SK-N-SH (cell line): Measurements from ENCODE around the gene SLC16A8. TPM values are rescaled to one million over a fixed set of nuclear protein-coding genes. Genes with fewer than 3 reads are reported as not detected.

Experiments used
- CTCF ChIA-PET: fragments of 300-600, 350-600 bp; formaldehyde crosslinking; extraction: SDS; loops from one replicate; lab custom pipeline; 2021; lab: Yijun Ruan, JAX
- POLR2A ChIA-PET: fragments of 350-600 bp; sonication (Branson Sonifier 250); formaldehyde crosslinking; extraction: SDS; loops from one replicate; lab custom pipeline; 2020; ENCODE audit warnings: antibody characterized with exemption, inconsistent platforms; lab: Yijun Ruan, JAX
- DNase-seq: peaks from one replicate; pipeline ENCODE4 v3.0.0; 2012
- H2AFZ ChIP-seq: fragments of 200-600 bp; sonication (generic); 2 replicates; pipeline ENCODE4 v1.8.1; 2016; ENCODE audit warnings: antibody characterized with exemption, mild to moderate bottlenecking, low read depth
- H3F3A ChIP-seq: fragments of 200-600 bp; sonication (generic); replicated peaks from 2 replicates; pipeline ENCODE3; 2016; ENCODE audit warnings: antibody characterized with exemption, mild to moderate bottlenecking; ENCODE audit not compliant: insufficient read depth
- H3K27ac ChIP-seq, 2 experiments: fragments of 200-500 bp in 1 of 2; fragments of 200-600 bp in 1 of 2; sonication (Bioruptor generic) in 1 of 2; sonication (generic), shearing (Covaris generic) in 1 of 2; 2 replicates each; pipeline versions ENCODE4 v1.5.1 to v1.6.1; 2014 to 2016; ENCODE audit warnings: low read depth in 2 of 2, inconsistent platforms in 1 of 2, low read length in 1 of 2, mild to moderate bottlenecking in 1 of 2, mixed read lengths in 1 of 2
- H3K27me3 ChIP-seq: fragments of 200-600 bp; sonication (generic), shearing (Covaris generic); 2 replicates; pipeline ENCODE4 v1.6.1; 2016; ENCODE audit warnings: mixed run types; ENCODE audit not compliant: insufficient read depth
- H3K36me3 ChIP-seq, 2 experiments: fragments of 200-500 bp in 1 of 2; fragments of 200-600 bp in 1 of 2; sonication (Bioruptor generic) in 1 of 2; sonication (generic) in 1 of 2; replicated peaks in 1 of 2; 2 replicates each; pipeline versions ENCODE3 to v1.5.1; 2014 to 2016; ENCODE audit warnings: low read length in 1 of 2, mild to moderate bottlenecking in 1 of 2; ENCODE audit not compliant: insufficient read depth in 2 of 2, control insufficient read depth in 1 of 2
- H3K4me1 ChIP-seq, 2 experiments: fragments of 200-500 bp in 1 of 2; fragments of 200-600 bp in 1 of 2; sonication (Bioruptor generic) in 1 of 2; sonication (generic), shearing (Covaris generic) in 1 of 2; 2 replicates each; pipeline versions ENCODE4 v1.5.1 to v1.6.1; 2014 to 2016; ENCODE audit warnings: low read depth in 1 of 2, low read length in 1 of 2, mixed run types in 1 of 2; ENCODE audit not compliant: insufficient read depth in 2 of 2, control insufficient read depth in 1 of 2
- H3K4me2 ChIP-seq: fragments of 200-600 bp; sonication (generic), shearing (Covaris generic); 2 replicates; pipeline ENCODE4 v1.6.1; 2017; ENCODE audit warnings: mixed run types
- H3K4me3 ChIP-seq, 2 experiments: fragments of 200-500 bp in 1 of 2; fragments of 200-600 bp in 1 of 2; sonication (Bioruptor generic) in 1 of 2; sonication (generic), shearing (Covaris generic) in 1 of 2; 2 replicates each; pipeline versions ENCODE4 v1.5.1 to v1.8.1; 2014 to 2016; ENCODE audit warnings: low read depth in 2 of 2, inconsistent platforms in 1 of 2, low read length in 1 of 2, mild to moderate bottlenecking in 1 of 2, mixed read lengths in 1 of 2, moderate library complexity in 1 of 2
- H3K79me2 ChIP-seq: fragments of 200-600 bp; sonication (generic); 2 replicates; pipeline ENCODE4 v1.8.1; 2017; ENCODE audit warnings: mild to moderate bottlenecking; ENCODE audit not compliant: insufficient read depth
- H3K9ac ChIP-seq: fragments of 200-600 bp; sonication (generic); 2 replicates; pipeline ENCODE4 v1.6.1; 2017; ENCODE audit warnings: mixed run types
- H3K9me2 ChIP-seq: fragments of 200-600 bp; sonication (generic); 2 replicates; pipeline ENCODE4 v1.6.1; 2017; ENCODE audit warnings: mixed run types
- H3K9me3 ChIP-seq: fragments of 200-600 bp; sonication (generic); 2 replicates; pipeline ENCODE4 v1.6.1; 2017; ENCODE audit warnings: mixed run types, mild to moderate bottlenecking, moderate library complexity
- H4K20me1 ChIP-seq: fragments of 200-600 bp; sonication (generic); 2 replicates; pipeline ENCODE4 v1.6.1; 2017; ENCODE audit warnings: mild to moderate bottlenecking, mixed run types; ENCODE audit not compliant: insufficient read depth
- EP300 ChIP-seq, 2 experiments: IDR thresholded peaks; 2 replicates each; pipeline versions ENCODE4 v1.4.0 to v1.6.1; 2012; ENCODE audit warnings: borderline replicate concordance in 1 of 2, low read depth in 1 of 2, low read length in 1 of 2
- EZH2phosphoT487 ChIP-seq: fragments of 200-600 bp; sonication (generic); IDR thresholded peaks from 2 replicates; pipeline ENCODE4 v1.6.1; 2017; ENCODE audit warnings: low read depth, mixed run types, mild to moderate bottlenecking, antibody characterized with exemption, moderate library complexity, borderline replicate concordance
- IRF3 ChIP-seq: fragments of 150-350 bp; IDR thresholded peaks from 2 replicates; pipeline ENCODE4 v1.6.1; 2016; ENCODE audit warnings: mild to moderate bottlenecking, low read depth, low read length
- JUND ChIP-seq: IDR thresholded peaks from 2 replicates; pipeline ENCODE4 v1.4.0; 2012
- MEF2A ChIP-seq: IDR thresholded peaks from 2 replicates; pipeline ENCODE4 v1.4.0; 2012; ENCODE audit warnings: low read depth, borderline replicate concordance
- PBX3 ChIP-seq: IDR thresholded peaks from 2 replicates; pipeline ENCODE4; 2012
- POLR2AphosphoS5 ChIP-seq: IDR thresholded peaks from 2 replicates; pipeline ENCODE4 v1.6.1; 2012; ENCODE audit warnings: low read depth, low read length
- RXRA ChIP-seq: IDR thresholded peaks from 2 replicates; pipeline ENCODE4 v1.4.0; 2012; ENCODE audit warnings: low read depth, mild to moderate bottlenecking, borderline replicate concordance
- SIN3A ChIP-seq: IDR thresholded peaks from 2 replicates; pipeline ENCODE4 v1.6.1; 2012; ENCODE audit warnings: low read depth, mild to moderate bottlenecking, low read length, moderate library complexity, borderline replicate concordance
- TCF12 ChIP-seq: IDR thresholded peaks from 2 replicates; pipeline ENCODE4 v1.4.0; 2012
- YY1 ChIP-seq: IDR thresholded peaks from 2 replicates; pipeline ENCODE4 v1.4.0; 2012; ENCODE audit warnings: low read depth, mild to moderate bottlenecking
- WGBS: methylation state at CpG from one replicate; pipeline ENCODE4 v1.1.6; 2017; ENCODE audit warnings: low lambda C conversion rate; 5-methylcytosine and 5-hydroxymethylcytosine counted together
- polyA plus RNA-seq, 3 experiments: library from polyadenylated mRNA; depleted of rRNA; stranded (reverse); fragments of >200 nt; gene quantifications; 2 replicates each; pipeline ENCODE4 v1.2.3, GENCODE V29; 2012

SLC16A8 gene
- polyA plus RNA-seq, 1 of the 3 experiments (the other 2 are of a cell fraction) = not detected

- H3K9ac ChIP-seq = no peak overlapping the region
- no peaks in the 10 kb centered on the region for H3K4me1 ChIP-seq
- no peaks in the 10 kb centered on the region for H3F3A ChIP-seq
- no peak overlapping the region for H2AFZ ChIP-seq
- H3K9me2 ChIP-seq = no peaks in the 10 kb centered on the region
- H3K36me3 ChIP-seq = peaks cover 0 to 12% of the 10 kb centered on the region in 2 experiments
- H3K9me3 ChIP-seq = no peaks in the 10 kb centered on the region
- no CpG with 5 or more reads among the region's 22 CpGs for WGBS
- H3K27ac ChIP-seq = no peak overlapping the region
- no peak overlapping the region for H3K4me2 ChIP-seq
- H3K4me3 ChIP-seq = no peak overlapping the region
- CTCF ChIA-PET = no interaction called here
- no peaks in the 10 kb centered on the region for H3K27me3 ChIP-seq
- POLR2A ChIA-PET = no interaction called here
- no peak for TF ChIP-seq SIN3A
- no peak for TF ChIP-seq MEF2A
- no peak for TF ChIP-seq TCF12
- no peak for TF ChIP-seq POLR2AphosphoS5
- no peaks in the 10 kb centered on the region for H3K79me2 ChIP-seq
- peak; percentile 1 for DNase-seq
- no peaks in the 10 kb centered on the region for H4K20me1 ChIP-seq
Observed at GRCh38 chr22:38071421-38072321, 12.3 kb downstream of the SLC16A8 start.

GRCh38 chr22:38070250-38070921, 13.6 kb downstream of the SLC16A8 start:
- no peaks in the 10 kb centered on the region for H3K9me3 ChIP-seq
- TF ChIP-seq YY1 (no peak), RXRA (no peak), EZH2phosphoT487 (no peak), JUND (no peak), EP300 (IDR thresholded peaks at IDR 0.05; ENCODE audit: borderline replicate concordance in 1 of 2, low read depth in 1 of 2, low read length in 1 of 2) (no peak), PBX3 (no peak), IRF3 (no peak)
- TF ChIP-seq, all 33 proteins: peak for 0
- no peak overlapping the region for H3K4me2 ChIP-seq
- no peaks in the 10 kb centered on the region for H3F3A ChIP-seq
- peaks cover 0 to 22% of the 10 kb centered on the region in 2 experiments for H3K36me3 ChIP-seq
- H3K4me1 ChIP-seq = no peaks in the 10 kb centered on the region
- H3K27me3 ChIP-seq = no peaks in the 10 kb centered on the region
- no peaks in the 10 kb centered on the region for H4K20me1 ChIP-seq
- no peak overlapping the region for H3K9ac ChIP-seq
- ChIA-PET CTCF (no interaction called here), POLR2A (no interaction called here)
- H2AFZ ChIP-seq = no peak overlapping the region
- H3K79me2 ChIP-seq = no peaks in the 10 kb centered on the region
- H3K4me3 ChIP-seq = no peak overlapping the region
- WGBS = 83% methylated on average over 6 of the region's 11 CpGs
- peak; percentile 1 for DNase-seq
- no peaks in the 10 kb centered on the region for H3K9me2 ChIP-seq
- H3K27ac ChIP-seq = no peak overlapping the region
